ENCODE data around the gene TMEM31. TPM values are rescaled to one million over a fixed set of nuclear protein-coding genes. Genes with fewer than 3 reads are reported as not detected.

Gene TMEM31, protein sequence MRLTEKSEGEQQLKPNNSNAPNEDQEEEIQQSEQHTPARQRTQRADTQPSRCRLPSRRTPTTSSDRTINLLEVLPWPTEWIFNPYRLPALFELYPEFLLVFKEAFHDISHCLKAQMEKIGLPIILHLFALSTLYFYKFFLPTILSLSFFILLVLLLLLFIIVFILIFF
- total RNA-seq, result not detected

DNA sequence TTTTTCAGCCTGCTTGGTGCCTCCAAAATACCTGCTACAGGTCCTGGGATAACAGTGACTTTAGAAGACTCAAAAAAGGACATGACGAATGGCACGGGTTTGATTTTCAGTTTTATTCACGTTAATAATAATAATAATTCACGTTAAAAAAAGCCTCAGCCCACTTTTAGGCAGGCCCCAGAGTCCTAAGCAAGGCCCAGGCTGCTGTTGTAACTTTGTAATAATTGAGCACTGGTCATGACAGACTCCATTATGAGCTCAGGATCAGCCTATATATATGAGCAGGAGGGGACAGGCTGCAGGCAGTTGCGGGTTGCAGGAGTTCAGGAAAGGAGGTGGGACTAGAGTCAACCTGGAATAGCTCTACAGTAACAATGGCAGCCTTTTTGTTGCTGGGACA lies at the start of gene TMEM31:
Gene TMEM31 (plus strand): TSS at position 301 of the 400 bp plus-strand sequence. CDS start 1,350 bp downstream, outside the sequence.
- DNase-seq, result no peak

DNA sequence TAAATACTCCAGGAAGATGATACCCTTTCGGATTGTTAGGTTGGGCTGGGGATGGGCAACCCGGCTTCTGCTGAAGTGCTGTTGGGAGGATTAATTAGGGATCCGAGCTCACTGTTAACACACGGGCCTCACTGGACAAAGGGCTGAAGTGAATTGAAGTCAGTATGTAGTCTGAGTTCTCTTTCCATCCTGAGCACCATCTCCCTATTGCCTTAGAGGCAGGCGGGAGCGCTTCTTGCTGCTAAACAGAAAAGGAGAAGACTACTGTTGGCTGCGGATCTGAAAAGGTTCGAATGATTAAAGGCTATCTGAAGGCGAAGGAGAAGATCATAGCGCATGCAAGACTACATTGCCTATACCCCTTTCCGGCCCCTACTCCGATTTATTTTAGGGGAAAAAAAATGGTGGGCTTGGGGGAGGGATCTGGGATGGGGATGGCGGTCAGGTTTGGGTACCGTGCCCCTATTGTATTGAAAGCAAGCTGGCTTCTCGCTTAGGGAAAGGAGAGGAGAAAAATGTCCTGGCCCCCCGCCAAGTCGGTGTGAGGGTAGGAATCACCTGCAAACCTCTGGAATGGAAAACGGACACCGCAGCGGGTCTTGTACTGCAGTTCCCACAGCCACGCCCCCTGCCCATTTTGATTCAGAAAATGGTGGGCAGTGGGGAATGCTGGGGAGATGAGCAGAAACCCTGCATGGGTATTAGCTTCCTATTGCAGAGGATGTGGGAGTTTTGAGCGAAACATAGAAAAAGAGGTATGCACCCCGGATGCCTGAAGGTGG lies 46.5 kb upstream of the TMEM31 start:
- no peak for DNase-seq

DNA sequence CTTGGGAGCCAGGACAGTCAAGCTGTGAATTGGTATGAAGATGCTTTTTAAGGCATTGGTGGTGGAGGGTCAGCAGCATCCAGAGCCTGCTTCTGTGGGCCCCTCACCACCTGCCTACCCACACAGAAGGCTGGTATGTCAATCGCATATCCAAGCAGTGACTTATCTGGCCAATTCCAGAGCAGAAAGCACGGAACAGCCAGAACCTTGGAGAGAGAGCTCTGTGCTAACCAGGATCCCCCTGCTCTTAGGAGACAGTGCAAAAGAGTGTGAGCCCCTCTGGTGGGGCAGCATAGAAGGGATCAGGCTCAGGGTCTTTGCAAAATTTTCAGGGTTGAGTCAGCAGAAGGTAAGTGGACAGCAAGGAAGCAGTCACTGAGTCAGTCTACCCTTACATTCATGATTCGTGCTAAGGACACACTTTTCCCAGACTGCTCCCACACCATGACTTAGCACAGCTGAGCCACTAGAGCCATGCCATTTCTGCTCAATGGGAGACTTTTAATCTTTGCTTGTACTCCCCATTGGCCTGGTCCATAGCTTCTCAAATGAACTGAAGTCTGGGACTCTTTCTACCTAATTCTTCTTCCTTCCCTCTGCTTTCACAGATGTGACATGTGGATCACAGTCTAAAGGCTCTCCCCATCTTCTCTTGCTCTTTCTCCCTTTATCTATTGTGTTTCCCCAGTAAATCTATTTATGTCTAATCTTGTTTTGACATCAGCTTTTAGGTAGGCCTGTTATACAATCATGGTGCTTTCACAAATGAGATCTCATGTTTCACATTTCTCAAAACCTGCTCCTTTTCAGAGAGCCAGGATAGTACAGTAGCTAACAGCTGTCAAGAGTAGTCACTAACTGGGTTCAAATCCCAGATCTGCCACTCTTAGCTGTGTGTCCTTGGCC lies 44.3 kb upstream of the TMEM31 start:
- no peak for DNase-seq

DNA sequence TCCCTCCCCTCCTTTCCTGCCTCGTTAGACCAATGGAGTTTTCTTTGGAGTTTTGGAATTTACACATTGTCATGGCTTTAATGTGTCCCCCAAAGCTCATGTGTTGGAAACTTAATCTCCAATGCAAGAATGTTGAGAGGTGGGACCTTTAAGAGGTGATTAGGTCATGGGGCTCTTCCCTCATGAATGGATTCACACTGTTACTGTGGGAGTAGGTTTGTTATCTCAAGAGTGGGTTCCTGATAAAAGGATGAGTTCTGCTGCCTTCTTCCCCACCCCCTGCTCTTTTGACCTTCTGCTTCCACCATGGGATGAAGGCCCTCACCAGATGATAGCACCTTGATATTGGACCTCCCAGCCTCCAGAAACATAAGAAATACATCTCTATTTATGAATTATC lies 41.0 kb upstream of the TMEM31 start:
- DNase-seq, result no peak

DNA sequence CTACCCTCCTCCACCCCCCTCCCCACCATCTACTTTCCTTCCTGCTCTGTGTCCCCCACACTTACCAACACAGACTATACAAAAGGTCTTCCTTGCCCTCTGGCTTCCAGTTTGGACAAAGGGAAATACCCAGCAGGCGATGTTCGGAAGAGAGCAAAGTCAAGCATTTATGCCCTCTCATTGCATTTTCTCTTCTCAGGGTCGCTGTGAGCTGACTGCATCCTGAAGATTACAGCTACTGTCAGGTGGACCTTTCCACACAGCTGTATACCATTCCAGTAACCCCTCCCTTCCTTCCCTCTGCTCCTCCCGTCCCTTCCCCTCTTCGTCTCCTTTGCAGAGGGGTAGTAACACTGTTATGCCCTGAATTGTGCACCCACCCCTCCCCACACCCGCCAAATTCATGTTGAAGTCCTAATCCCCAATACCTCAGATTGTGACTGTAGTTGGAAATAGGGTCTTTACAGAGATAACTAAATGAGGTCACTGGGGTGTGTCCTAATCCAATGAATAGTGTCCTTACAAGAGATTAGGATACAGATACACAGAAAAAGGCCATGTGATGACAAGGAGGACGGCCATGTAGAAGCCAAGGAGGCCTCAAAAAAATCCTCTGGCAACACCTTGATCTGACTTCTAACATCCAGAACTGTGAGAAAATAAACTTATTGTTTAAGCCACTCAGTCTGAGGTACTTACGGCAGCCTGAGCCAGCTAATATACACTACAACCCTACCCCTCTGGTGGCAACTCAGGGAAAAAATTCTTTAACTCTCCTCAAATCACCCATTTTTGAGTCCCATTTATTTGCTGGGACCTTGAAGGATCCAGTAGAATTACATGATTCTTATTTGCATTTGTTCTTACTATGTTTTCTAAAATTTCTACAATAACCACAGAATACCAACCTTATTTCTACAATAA lies 35.9 kb upstream of the TMEM31 start:
- DNase-seq, result no peak

DNA sequence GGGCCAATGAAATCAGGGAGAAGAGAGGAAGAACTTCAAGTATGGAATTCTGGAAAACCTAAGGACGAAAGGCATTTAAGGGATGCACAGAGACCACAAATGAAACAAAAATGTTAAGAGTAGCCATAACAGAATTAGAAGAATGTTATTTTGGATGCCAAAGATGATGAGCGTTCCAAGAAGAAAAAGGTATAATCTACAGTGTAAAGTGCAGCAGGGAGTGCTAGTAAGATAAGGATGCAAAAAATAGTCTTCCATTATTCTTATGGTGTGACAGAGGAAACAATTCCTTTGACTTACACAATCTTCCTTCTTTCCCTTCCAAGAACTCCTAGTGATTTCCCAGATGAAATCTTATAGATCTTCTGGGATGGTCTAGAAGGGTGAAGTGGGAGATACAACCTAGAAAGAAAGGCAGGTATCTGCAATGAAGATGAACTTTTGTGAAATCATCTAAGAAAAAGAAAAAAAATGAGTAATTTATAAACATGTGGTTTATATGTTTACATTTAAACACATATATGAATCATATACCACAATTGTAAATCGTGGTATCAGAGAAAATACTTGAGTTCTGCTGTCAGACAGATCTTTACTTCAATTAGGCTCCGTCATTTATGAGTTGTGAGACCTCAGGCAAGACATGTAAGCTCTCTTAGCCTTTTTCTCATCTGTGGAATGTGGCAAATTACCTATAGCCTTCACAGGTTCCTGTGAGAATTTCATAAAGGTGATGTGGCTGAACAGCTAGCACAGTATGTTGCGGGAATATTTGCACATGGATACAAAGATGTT lies 32.3 kb upstream of the TMEM31 start:
- no peak for DNase-seq

DNA sequence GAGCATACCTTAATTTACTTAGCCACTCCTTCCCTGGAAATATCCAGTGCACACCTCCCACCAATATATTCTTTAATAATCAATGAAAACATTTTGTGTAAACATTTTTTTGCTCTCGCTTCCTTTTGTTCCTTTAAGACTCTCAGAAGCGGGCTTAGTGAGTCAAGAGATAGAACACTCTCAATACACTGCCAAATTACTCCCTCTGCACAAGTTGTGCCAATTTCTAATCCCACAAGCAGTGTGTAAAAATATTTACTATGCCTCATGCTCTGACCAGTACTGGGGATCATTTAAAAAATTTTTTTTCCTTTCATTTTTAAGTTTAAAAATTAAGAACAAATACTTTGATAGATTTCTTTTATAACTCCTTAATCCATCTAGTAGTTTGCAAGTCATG lies 29.3 kb upstream of the TMEM31 start:
- DNase-seq, result no peak

DNA sequence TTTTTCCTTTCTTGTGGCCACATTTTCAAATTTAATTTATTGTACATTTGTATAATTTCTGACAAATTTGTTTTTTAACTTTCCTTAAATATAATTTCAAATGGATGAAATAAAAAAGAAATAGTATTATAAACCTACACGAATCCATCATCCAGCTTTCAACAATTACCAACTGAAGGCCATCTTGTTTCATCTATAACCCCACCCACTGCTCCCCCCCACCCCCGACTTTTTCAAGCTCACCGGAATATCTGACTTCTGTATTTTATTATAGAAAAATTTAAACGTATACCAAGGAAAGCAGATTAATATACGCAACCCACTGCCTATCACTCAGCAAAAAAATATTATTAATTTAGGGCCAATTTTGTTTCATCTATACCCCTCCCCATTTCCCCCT lies 25.3 kb upstream of the TMEM31 start:
- DNase-seq, result no peak

DNA sequence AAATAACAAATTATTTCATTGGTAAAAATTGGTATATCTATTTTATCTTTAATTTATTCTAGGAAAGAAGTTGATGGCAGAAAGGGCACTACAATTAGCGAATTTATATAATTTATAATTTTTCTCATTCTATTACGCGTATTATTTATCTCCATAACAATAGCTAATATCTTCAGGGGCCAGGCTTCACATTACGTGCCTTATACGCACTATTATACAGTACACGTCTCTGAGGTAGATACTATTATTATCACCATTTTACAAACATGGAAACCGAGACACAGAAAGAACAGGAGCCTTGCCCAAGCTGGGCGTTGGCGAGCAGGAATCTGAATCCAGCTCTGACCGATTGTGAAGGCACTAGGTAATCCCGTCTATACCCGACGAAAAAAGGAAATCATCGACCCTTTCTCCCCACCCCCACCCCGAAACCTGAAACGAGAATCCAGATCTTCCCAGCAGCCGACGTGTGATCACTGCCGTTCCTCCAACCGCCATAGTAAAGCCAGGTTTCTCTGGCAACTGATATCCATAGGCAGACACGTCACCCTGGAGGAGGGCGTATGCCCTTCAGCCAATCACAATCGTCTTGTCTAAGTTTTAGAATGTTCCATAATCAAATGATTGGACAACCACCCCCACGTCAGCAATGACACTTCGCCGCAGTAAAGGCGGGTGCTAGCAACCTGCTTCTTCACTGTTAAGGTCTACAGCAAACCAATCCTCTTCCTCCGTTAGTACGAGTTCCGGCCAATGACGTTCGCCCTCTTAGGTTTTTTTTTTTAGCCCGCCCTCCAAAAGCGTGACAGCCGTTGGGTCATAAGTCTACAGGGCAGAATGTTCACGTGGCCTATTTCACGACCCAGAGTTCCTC lies 24.3 kb upstream of the TMEM31 start, which contains the start of gene MORF4L2:
Gene MORF4L2 (minus strand): TSS at position 501 of the 874 bp plus-strand sequence. CDS start 9,672 bp downstream, outside the sequence.
- peak; percentile 80 for DNase-seq

DNA sequence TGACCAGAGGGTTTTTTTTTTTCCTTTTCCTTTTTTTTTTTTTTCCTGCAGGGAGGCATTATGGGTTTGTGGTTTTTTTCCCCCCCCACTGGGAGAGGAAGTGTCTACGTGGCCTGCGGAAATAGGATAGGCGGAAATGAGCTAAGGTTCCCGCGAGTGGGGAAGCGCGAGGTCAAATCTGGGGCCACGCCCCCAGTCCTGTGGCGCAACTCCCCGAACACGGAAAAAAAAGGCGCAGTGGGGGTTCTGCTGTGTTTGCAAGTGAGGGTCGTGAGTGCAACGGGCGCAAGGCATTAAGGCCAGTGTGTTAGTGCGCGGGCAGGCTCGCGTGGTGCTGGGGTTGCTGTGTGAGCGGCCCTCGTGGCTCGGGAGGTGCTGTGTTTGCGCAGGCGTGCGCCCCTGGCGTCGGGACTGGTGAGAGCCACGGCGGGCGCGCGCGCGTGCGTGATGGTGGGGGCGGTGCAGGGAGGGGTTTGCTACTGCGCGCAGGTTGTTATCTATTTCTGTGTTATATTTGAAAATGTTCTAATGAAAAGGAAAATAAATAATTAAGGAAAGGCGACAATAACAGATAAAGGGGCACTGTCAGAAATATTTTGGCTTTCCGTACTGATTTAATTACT lies 23.5 kb upstream of the TMEM31 start:
- peak; percentile 81 for DNase-seq

DNA sequence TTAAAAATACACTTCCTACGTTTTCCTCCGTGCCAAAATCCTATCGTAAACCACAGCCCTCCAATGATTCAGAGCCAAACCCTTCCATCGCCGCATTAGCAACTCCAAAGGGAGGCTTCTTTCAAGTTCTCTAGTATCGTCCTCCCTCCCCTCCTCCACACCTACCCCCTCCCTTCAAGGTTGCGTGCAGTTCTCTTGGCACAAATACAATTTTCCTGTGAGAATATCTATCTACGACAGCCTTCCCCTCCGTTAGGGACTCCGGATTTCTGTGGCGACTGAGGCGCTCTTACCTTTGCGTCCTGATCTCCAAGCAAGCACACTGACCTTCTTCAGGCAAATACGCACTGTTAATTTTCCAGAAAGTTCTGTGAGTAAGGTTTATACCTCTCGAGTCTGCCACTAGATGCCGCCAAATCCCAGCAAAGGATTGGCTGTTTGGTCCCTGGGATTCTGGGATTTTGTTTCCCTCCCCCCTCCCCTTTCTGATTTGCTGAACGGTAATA lies 23.0 kb upstream of the TMEM31 start:
- peak; percentile 15 for DNase-seq

DNA sequence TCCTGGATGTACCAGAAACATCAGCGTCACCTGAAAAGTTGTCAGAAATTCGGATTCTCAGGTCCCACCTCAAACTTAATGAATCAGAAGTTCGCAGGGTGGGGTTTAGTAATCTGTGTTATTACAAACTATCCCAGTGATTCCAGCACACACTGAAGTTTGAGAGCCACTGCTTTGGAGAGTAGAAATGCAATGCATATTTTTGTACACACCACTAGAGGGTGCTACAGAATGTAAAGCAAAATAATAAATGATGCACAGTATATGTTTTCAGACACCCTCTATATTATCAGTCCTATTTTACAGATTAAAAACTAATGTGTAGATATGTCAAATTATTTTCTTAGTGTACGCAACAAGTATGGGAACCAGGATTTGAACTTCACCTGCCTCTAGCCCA lies 21.8 kb upstream of the TMEM31 start:
- DNase-seq, result no peak

DNA sequence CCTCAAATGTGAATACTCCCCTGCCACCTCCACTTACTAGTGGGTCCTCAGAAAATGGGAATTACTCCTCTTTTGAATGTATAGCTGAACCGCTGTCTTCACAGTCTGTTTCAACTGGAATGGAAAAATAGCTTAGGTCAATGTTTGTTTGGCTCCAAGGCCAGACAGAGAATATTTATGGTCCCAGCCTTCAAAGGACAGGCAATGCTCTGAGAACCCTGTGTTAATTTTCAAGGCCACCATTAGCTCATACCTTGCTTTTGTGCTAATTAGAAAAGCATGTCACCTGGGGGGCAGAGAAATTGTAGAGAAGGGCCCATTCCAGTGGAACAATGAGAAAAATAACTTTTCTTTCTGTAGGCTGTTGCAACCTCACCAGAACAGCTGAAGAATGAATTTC lies 19.6 kb upstream of the TMEM31 start:
- DNase-seq, result no peak

DNA sequence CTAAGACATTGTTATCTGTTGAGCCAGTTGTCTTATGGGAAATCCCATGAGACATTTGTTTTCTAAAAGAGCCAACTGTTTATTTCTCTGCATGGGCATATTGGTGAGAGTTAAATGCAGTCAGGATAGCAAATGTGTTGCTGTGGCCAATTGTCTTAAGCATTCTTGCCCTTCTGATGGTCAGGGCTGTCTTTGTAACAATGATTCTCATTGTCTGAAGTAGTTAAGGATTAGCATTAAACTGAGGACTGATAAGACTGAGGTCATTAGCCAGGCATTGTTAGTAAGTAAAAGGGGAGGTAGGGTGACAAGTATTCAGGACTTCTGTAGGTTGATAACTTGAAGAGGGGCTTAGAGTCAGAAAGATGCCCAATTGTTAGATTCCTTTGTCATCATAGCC lies 13.0 kb upstream of the TMEM31 start:
- DNase-seq, result no peak

DNA sequence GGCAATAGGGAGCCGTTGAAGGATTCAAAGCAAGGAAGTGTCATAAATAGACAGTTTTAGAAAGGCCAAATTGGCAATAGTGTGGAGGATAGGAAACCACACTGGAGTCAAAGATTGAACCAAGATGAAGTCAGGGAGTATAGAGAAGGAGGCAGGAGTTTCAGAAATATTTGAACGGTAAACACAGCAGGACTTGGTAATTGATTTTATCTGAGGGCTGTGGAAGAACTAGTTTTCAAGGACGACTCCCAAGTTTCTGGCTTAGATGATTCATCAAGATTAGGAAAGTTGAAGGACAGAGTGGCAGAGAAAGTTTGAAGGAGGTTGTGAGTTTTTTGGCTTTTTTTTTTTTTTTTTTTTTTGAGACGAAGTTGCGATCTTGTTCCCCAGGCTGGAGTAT lies 11.5 kb upstream of the TMEM31 start:
- DNase-seq, result no peak

DNA sequence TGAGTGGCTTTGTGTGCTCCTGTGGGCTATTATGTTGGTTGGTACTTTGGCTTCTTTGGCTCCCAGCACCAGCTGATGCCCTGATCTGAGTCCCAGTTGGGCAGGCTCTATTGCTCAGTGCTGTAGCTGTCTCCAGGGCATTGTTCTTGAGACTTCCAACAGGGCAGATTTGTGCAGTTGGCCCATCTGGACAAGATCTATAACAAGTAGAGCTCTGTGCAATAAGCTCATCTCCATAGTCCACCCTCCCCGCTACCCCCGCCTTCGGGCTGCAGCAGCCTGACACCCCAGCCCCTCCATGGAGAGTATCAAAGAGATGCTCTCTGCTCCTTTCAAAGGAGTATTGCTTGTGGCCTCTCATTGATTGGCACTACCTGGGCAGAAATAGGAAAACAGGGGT lies 5.8 kb upstream of the TMEM31 start:
- no peak for DNase-seq

DNA sequence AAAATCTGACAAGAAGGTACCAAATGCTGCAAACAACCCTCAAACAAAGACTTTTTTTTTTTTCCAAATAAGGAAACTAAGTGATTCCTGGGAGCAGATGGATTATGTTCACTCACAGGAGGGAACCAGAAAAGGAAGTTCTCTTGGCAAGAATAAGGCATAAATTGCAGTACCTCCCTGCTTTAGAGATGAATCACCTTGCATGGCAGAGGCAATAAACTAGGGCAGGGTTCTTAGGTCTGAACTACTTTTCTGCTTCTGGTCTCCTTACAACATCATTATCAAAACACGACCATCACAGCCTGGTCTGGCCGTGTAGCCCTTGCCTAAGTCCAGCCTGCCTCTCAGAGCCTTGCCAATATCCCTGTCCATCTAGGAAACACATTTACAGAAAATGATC lies 6.3 kb downstream of the TMEM31 start:
- no peak for DNase-seq

DNA sequence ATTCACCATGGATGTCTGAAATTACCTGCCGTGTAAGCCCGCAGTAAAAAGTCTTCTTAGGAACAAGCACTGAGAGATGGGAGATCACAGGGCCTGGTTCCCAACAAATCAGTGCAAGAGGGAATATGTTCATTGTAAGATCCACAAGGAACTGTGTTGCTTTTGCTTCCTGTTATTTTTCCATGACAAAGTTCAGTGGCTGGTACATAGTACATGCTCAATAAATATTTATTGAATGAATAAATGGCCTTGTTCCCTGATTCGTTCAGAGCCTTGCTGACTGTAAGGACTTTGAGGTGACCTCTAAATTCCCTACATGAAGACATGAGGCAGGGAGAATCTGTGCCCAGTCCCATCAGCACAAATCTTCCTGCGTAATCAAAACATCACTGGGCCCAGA lies 7.4 kb downstream of the TMEM31 start:
- DNase-seq, result no peak

DNA sequence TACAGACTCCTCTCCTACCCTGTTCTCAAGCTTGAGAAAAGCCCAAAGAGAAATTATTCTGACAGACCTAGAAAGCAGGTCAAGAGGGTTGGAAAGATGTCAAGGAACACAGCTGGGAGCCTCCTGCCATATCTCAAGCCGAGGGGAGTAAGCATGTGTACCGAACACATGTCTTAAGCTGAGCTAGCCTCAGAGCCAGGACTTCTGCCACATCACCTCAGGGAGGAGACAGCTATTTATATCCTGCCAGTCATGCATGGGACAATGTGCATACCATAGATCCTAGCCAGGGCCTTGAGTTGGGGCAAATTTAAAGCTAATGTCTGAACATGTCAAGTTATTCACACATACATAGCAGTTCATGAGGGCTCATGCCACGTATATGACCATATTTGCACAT lies 11.8 kb downstream of the TMEM31 start:
- DNase-seq, result no peak

DNA sequence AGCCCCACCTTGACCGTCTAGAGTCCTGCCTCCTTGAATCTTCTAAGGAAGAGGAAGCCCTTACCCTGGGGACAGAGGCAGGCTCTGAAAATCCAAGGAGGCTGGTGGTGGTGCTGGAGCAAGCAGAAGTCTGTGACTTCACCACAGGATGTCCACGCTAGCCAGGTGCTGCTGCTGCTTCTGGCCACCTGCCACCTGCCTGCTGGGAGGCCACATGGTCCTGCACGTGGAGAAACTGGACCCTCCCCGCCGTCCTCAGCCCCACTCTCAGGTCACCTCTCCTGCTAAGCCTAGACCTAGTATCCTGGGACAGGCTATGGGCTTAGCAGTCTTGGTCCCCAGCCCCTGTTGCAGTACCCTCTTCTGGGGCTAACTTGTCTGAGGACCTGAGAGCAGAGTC lies 15.8 kb downstream of the TMEM31 start:
- no peak for DNase-seq

All from effector CD4-positive, alpha-beta T cell (primary cell).